ENCODE results near the gene NFATC4.

The NFATC4 gene

DNA sequence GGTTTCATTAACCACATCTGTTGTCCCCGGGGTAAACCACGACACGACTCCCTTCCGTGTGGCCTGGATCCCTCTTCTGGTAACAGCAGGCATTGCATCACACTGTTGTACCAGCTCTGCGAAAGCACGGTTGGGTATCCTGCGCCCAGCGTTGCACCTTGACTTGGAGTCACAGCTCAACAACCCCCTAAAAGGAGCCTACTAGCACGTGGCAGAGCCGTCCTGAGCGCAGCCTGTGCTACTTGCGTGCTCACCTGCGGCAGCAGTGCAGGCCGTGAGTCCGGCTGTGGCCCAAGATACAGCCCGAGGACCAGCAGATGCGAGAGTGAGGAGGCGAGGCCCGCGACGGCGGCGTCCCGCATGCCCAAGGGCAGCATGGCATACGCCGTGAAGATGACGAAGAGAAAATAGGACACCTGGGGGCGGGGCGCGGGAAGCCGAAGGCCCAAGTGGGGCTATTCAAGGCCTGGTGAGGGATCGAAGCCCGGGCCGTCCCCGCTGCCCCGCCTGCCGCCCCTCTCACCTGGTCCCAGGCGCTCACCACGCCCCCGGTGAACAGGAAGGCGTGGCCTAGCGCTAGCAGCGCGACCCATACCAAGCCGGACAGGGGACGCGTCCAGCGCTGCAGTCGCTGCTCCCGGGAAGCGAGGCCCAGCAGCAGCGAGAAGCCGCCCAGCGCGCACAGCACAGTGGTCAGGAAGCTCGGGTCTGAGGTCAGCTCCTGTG is 35.6 kb upstream of the NFATC4 start:
- DNase-seq (ENCODE audit: low read depth) = peak; percentile 64
- TF ChIP-seq, protein P1, sequence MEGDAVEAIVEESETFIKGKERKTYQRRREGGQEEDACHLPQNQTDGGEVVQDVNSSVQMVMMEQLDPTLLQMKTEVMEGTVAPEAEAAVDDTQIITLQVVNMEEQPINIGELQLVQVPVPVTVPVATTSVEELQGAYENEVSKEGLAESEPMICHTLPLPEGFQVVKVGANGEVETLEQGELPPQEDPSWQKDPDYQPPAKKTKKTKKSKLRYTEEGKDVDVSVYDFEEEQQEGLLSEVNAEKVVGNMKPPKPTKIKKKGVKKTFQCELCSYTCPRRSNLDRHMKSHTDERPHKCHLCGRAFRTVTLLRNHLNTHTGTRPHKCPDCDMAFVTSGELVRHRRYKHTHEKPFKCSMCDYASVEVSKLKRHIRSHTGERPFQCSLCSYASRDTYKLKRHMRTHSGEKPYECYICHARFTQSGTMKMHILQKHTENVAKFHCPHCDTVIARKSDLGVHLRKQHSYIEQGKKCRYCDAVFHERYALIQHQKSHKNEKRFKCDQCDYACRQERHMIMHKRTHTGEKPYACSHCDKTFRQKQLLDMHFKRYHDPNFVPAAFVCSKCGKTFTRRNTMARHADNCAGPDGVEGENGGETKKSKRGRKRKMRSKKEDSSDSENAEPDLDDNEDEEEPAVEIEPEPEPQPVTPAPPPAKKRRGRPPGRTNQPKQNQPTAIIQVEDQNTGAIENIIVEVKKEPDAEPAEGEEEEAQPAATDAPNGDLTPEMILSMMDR (conservative IDR thresholded peaks at IDR 0.05; ENCODE audit: low read length) = peak; percentile 82
- peak overlapping the region; percentile 17; the same call in 1 of the 2 replicates for H3K4me3 ChIP-seq (ENCODE audit: low read length)

DNA sequence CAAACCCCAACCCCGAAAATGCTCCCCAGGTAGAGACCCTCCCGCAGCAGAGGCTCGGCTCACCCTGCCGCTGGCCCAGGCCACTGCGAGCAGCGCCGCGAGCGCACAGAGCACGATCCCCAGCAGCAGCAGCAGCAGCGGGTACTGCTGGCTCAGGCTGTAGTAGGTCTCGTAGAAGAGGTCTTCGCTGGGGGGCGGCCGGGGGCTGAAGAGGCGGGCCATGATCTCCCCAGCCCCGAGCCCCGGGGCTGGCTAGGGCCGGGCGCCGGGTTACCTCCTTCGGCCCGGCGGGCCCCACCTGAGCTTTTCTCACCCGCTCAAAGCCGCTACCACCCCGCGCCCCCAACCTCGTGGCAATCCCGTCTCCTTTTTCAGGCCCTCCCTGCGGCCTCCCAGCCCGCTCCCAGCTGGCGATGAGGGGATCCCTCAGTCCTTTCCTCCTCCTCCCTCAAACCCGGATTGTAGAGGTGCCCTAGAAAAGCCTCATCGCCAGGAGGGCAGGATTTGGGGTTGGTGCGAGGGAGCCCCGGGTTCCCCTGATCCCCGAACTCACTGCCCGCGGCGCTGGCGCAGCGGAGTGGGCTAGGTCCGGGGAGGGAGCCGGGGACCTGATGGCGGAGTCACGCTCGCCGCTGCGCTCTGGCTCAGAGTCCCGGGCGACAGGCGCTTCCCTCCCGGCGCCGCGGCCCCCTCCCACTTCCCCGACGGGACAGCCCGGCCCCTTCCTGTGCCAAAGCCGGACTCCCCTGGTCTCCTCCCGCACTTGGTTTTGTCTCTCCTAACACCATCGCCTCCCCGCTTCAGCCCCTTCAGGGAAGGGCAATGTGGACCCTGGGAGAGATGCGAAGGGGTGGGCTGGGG is 33.3 kb upstream of the NFATC4 start, which contains the start of gene ADCY4:
ADCY4 (minus strand) TSS at position 641 of the 861 bp plus-strand sequence; CDS start at position 222, 419 bp downstream.
- H3K4me3 ChIP-seq (ENCODE audit: low read length) = peak within 1 kb of the TSS; percentile 52
- TF ChIP-seq, protein P1 (conservative IDR thresholded peaks at IDR 0.05; ENCODE audit: low read length) = no peak
- no peak for DNase-seq (ENCODE audit: low read depth)

DNA sequence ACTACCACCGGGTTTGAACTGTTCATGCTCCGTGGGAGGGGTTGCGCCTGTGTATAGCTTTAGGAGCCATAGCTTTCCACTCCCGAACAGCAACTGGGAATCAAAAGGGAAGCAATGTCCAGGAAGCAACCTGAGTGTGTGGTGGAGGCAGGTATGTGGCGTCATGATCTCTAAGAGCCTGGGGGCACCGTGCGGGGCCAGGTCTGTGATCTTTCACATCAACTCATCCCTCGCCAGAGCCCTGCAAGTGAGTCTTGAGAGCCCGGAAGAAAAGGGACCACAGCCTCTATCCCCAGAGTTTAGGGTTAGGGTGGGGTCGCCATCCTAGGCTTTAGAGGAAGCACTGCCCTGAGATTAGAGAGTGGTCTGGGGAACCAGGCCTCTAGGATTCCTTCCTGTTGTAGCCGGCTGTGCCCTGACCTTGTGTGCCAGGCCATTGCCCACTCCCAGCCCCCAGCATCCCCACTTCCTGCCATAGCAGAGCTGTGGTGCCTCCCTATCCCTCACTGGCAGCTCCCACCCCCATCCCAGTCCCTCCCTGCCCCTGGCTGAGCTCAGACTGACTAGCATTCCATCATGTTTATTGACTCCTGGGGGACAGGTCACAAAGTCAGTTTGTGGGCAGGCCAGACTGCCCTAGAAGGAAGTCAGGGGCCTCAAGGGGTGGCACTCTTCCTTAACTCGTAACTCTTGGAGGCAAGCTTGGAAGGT is 32.4 kb upstream of the NFATC4 start:
- TF ChIP-seq, protein P1 (conservative IDR thresholded peaks at IDR 0.05; ENCODE audit: low read length) = no peak
- H3K4me3 ChIP-seq (ENCODE audit: low read length) = no peak overlapping the region
- no peak for DNase-seq (ENCODE audit: low read depth)

DNA sequence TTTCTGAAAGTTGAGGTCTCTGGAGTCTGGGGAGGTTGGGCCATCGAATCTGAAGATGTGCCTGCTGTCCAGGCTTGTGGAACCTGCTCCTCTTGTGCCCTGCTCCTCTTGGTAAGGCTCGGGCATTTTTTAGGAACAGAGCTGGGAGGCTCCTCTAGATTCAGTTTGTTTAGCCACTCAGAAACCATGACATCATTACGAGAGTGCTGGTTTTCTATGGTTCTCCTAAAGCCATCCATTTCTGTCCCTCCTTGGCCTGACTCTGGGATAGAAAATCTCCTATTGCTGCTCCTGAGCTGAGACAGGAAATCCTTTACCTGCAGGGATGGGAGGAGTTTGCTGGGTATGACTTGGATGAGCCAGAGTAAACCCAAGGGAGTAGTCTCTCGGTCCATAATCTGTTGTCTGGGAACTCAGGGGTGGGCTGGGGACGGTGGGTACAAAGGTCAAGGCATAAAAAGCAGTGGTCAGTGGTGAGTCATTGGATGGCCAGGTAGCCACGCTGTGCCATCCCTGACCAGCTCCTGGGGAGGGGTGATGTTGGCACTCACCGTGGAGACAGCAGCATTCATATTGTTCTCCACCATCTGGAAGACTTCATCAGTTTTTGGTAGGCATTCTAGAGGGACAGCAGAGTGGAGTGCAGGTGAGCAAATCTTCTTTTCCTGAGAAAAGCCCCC is 30.7 kb upstream of the NFATC4 start:
- H3K4me3 ChIP-seq (ENCODE audit: low read length) = no peak overlapping the region
- TF ChIP-seq, protein P1 (conservative IDR thresholded peaks at IDR 0.05; ENCODE audit: low read length) = no peak
- DNase-seq (ENCODE audit: low read depth) = no peak

DNA sequence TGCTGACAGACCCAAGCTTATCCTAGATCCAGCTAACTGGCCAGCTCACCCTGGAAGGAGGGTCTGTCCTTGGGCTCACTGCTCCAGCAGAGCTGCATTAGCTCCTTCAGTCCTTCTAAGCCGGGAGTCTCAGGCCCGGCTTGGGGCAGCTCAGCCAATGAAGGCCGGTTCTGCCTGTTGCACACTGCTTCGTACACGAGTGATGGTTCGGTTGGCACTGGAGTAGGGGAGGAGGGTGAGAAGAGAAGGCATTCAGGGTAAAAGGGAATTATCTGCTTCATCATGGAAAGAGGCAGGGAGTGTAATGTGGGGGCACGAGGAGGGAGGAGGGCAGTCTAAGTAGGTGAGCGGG is 30.2 kb upstream of the NFATC4 start:
- no peak for DNase-seq (ENCODE audit: low read depth)
- TF ChIP-seq, protein P1 (conservative IDR thresholded peaks at IDR 0.05; ENCODE audit: low read length) = no peak
- no peak overlapping the region for H3K4me3 ChIP-seq (ENCODE audit: low read length)

DNA sequence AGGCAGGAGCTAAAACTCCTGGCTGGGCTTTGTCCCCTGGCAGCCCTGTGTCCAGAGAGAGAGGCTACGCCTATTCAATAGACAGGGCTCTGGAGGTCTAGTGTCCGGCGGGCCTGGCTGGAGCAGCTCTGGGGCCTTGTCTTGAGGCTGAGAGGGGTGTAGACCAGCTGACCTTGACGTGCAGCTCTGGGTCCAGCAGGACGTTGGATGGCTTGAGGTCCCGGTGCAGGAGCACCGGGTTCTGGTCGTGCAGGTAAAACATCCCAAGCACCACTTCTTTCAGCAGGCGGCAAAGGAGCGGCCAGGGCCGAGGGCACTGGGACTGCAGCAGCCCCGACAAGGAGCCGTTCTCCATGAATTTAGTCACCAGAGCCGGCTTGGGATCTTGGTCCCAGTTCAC is 29.1 kb upstream of the NFATC4 start:
- H3K4me3 ChIP-seq (ENCODE audit: low read length) = peak overlapping the region; percentile 64; the same call in 1 of the 2 replicates
- DNase-seq (ENCODE audit: low read depth) = no peak
- TF ChIP-seq, protein P1 (conservative IDR thresholded peaks at IDR 0.05; ENCODE audit: low read length) = no peak

Measured in AG10803 (cell line).